ENCODE measurements around the gene PHYH.

PHYH gene

DNA sequence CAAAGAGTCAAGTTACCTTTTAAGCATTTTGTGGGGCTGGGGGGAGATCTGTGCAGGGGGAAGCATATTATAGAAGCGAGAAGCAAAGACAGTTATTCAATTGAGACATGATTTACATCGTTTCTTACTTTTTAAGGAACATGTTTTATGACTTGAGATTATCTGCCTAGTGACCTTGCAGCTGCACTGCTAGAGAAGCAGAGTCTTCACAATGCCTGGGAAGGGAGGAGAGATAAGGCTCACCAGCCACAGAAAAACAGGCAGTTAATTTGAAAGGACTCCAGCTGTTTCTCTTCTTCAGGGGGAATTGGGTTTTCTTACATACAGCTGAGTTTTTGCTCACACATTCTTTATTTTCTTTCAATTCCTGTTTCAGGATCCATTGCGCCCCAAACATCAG is 31.0 kb downstream of the PHYH start:
- TF ChIP-seq ZFX (IDR thresholded peaks at IDR 0.05) (no peak), CTCF (conservative IDR thresholded peaks at IDR 0.05) (no peak)

GRCh38 chr10:13268310-13268709 is 31.6 kb downstream of the PHYH start:
- H3K27ac ChIP-seq = no peak overlapping the region
- TF ChIP-seq CTCF (conservative IDR thresholded peaks at IDR 0.05) = no peak
- TF ChIP-seq ZFX (IDR thresholded peaks at IDR 0.05) = no peak

More for the DNA sequence above, 31.0 kb downstream of the PHYH start:
- H3K27ac ChIP-seq = no peak overlapping the region

DNA sequence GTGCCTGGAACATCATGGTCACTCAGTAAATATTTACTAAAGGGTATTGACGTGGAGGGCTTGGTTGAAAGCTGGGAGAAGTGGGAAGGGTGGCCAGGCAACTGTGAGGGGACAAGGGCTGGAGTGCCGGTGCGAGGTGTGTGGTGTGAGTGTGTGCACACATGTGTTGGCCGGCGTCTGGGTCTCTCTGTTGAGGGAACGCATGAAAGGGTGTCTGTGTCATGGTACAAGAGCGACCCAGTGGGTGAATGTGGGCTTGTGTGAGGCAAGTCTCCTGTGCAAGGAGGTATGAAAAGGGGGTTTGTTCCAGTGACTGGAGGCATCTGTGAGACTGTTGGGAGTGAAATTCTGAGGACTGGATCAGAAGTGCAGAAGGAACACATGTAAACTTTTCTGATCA is 36.3 kb downstream of the PHYH start:
- TF ChIP-seq CTCF (conservative IDR thresholded peaks at IDR 0.05) (no peak), ZFX (IDR thresholded peaks at IDR 0.05) (no peak)
- no peak overlapping the region for H3K27ac ChIP-seq

GRCh38 chr10:13262433-13262832 is 37.4 kb downstream of the PHYH start:
- no peak for TF ChIP-seq CTCF (conservative IDR thresholded peaks at IDR 0.05)
- no peak for TF ChIP-seq ZFX (IDR thresholded peaks at IDR 0.05)

GRCh38 chr10:13257621-13258140 is 42.2 kb downstream of the PHYH start:
- no peak overlapping the region for H3K27ac ChIP-seq
- no peak for TF ChIP-seq ZFX (IDR thresholded peaks at IDR 0.05)
- TF ChIP-seq CTCF (conservative IDR thresholded peaks at IDR 0.05) = no peak

More at GRCh38 chr10:13262433-13262832, 37.4 kb downstream of the PHYH start:
- no peak overlapping the region for H3K27ac ChIP-seq

DNA sequence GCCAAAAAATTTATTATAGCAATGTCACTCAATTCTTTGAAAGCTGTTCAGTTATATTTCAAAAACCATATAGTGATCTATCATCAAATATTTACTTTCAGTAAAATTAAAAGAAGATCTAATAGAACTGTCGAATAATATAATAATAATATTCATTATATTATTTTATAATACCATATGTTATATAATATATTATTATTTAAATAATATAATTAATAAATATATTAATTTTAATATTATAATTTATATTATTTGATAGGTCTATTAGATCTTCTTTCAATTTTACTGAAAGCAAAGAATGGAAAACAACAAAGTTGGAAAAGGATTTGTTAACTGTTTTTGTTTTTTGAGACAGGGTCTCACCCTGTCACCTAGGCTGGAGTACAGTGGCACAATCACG is 43.2 kb downstream of the PHYH start:
- H3K27ac ChIP-seq = no peak overlapping the region
- TF ChIP-seq CTCF (conservative IDR thresholded peaks at IDR 0.05) = no peak
- TF ChIP-seq ZFX (IDR thresholded peaks at IDR 0.05) = no peak

GRCh38 chr10:13253726-13254125 is 46.1 kb downstream of the PHYH start:
- no peak overlapping the region for H3K27ac ChIP-seq
- TF ChIP-seq ZFX (IDR thresholded peaks at IDR 0.05) (no peak), CTCF (conservative IDR thresholded peaks at IDR 0.05) (no peak)

All from C4-2B (cell line).